ENCODE measurements around the gene FAM174B.

GRCh38 chr15:92693691-92694331 is 38.2 kb upstream of the FAM174B start:
- TF ChIP-seq POLR2A (IDR thresholded peaks at IDR 0.05; ENCODE audit: low read depth, low read length) (no peak), RAD21 (IDR thresholded peaks at IDR 0.05; ENCODE audit: insufficient read depth, low read depth, low read length) (0 out of 2 replicates have a peak, but pooled peaks have one; percentile 4), CREB1 (IDR thresholded peaks at IDR 0.05; ENCODE audit: low read depth) (no peak), MAX (IDR thresholded peaks at IDR 0.05; ENCODE audit: low read depth, low read length) (no peak), SREBF1 (IDR thresholded peaks at IDR 0.05; ENCODE audit: low read length) (no peak), RAD51 (IDR thresholded peaks at IDR 0.05) (no peak), PRDM15 (CRISPR knock-in tag; IDR thresholded peaks at IDR 0.05) (no peak)
